ENCODE measurements around the gene SOS2. TPM values are rescaled to one million over a fixed set of nuclear protein-coding genes. Genes with fewer than 3 reads are reported as not detected.

Gene SOS2
- total RNA-seq, 1 experiment from 2014 or later, result 9.9 TPM

DNA sequence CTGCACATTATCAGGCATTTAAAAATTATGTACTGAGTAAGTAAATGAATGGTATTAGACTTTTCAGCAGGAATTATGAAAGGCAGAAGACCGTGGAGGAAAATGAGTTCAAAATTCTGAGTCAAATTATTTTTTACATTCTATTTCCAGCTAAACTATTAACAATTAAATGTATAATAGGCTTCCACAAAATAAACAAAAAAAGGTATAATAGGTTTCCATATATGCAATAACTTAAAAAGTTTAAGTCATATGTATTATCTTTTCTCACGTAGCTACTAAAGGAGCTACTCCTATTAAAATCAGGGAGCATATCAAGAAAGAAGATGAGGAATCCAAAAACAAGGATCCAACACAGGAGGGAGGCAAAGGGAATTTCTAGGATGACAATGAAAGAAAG, 103.6 kb downstream of the SOS2 start:
- Histone ChIP-seq H3K36me3 (ENCODE audit: low read depth, low read length) (no peaks in the 10 kb centered on the region), H2AFZ (ENCODE audit: low read length) (no peak overlapping the region), H3K4me1 (ENCODE audit: insufficient read depth, low read length) (no peaks in the 10 kb centered on the region), H3K9me3 (ENCODE audit: low read length) (no peaks in the 10 kb centered on the region), H3K27ac (ENCODE audit: low read length) (no peak overlapping the region), H3K9ac (ENCODE audit: low read length) (no peak overlapping the region), H3F3A (ENCODE audit: low read length, unreplicated experiment) (no peaks in the 10 kb centered on the region), H3K4me3 (ENCODE audit: low read length) (no peak overlapping the region), H3K27me3 (ENCODE audit: low read length) (no peaks in the 10 kb centered on the region), H4K20me1 (ENCODE audit: low read length) (no peaks in the 10 kb centered on the region), H3K79me2 (ENCODE audit: low read length) (no peaks in the 10 kb centered on the region), H3K9me2 (replicated peaks; ENCODE audit: low read length) (no peaks in the 10 kb centered on the region), H3K4me2 (ENCODE audit: low read length) (no peak overlapping the region)
- no peak for DNase-seq
- intact Hi-C loops (cut with micrococcal nuclease), result no loop called here
- CTCF ChIA-PET, result no interaction called here
- POLR2A ChIA-PET (ENCODE audit: unreplicated experiment), result no interaction called here
- ATAC-seq, result no peak
- no TSS peak for BruUV-seq (replicated peaks)
- TF ChIP-seq EZH2phosphoT487 (IDR thresholded peaks at IDR 0.05; ENCODE audit: borderline replicate concordance, low read length), result no peak
- TF ChIP-seq CTCF (conservative IDR thresholded peaks at IDR 0.05; ENCODE audit: low read depth, low read length), result no peak
- no peak for TF ChIP-seq EZH2 (IDR thresholded peaks at IDR 0.05; ENCODE audit: low read length, unreplicated experiment)

GRCh38 chr14:50123062-50123461, 108.3 kb downstream of the SOS2 start:
- no peaks in the 10 kb centered on the region for H3K79me2 ChIP-seq (ENCODE audit: low read length)
- H3K9me2 ChIP-seq (replicated peaks; ENCODE audit: low read length), result no peaks in the 10 kb centered on the region
- ATAC-seq (no peak), DNase-seq (no peak)
- no peaks in the 10 kb centered on the region for H3F3A ChIP-seq (ENCODE audit: low read length, unreplicated experiment)
- H3K27me3 ChIP-seq (ENCODE audit: low read length), result no peaks in the 10 kb centered on the region
- ChIA-PET CTCF (no interaction called here), POLR2A (ENCODE audit: unreplicated experiment) (interaction anchor here (0.6 kb wide), 1 partner anchor 29 kb away, joined by 12 read pairs; no protein-coding TSS in a partner anchor)
- no TSS peak for BruUV-seq (replicated peaks)
- H3K4me3 ChIP-seq (ENCODE audit: low read length), result no peak overlapping the region
- intact Hi-C loops (cut with micrococcal nuclease), result no loop called here
- H2AFZ ChIP-seq (ENCODE audit: low read length), result no peak overlapping the region
- no peaks in the 10 kb centered on the region for H4K20me1 ChIP-seq (ENCODE audit: low read length)
- no peaks in the 10 kb centered on the region for H3K4me1 ChIP-seq (ENCODE audit: insufficient read depth, low read length)
- no peak overlapping the region for H3K9ac ChIP-seq (ENCODE audit: low read length)
- TF ChIP-seq EZH2phosphoT487 (IDR thresholded peaks at IDR 0.05; ENCODE audit: borderline replicate concordance, low read length), result no peak
- no peak for TF ChIP-seq CTCF (conservative IDR thresholded peaks at IDR 0.05; ENCODE audit: low read depth, low read length)
- TF ChIP-seq EZH2 (IDR thresholded peaks at IDR 0.05; ENCODE audit: low read length, unreplicated experiment), result no peak
- no peaks in the 10 kb centered on the region for H3K9me3 ChIP-seq (ENCODE audit: low read length)
- no peak overlapping the region for H3K27ac ChIP-seq (ENCODE audit: low read length)
- H3K36me3 ChIP-seq (ENCODE audit: low read depth, low read length), result no peaks in the 10 kb centered on the region
- H3K4me2 ChIP-seq (ENCODE audit: low read length), result no peak overlapping the region

DNA sequence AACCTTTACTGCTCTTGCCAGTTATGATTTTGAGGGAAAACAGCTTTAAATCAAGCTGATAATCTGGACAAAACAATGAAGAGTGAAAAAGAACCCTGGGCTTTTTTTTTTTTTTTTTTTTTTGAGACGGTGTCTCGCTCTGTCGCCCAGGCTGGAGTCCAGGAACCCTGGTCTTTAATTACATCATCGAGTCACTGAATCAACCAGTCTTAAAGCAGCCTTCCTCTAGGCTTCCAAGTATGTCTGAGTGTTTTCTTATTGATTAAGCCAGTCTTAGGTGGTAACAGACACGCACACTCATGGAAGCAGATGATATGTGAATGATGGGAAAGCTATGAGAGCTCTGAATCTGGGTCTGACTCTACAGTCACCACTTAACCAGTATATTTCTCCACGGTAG, 109.1 kb downstream of the SOS2 start:
- no peak for DNase-seq
- no TSS peak for BruUV-seq (replicated peaks)
- intact Hi-C loops (cut with micrococcal nuclease), result no loop called here
- H3K27ac ChIP-seq (ENCODE audit: low read length), result no peak overlapping the region
- TF ChIP-seq EZH2 (IDR thresholded peaks at IDR 0.05; ENCODE audit: low read length, unreplicated experiment) (no peak), EZH2phosphoT487 (IDR thresholded peaks at IDR 0.05; ENCODE audit: borderline replicate concordance, low read length) (no peak), CTCF (conservative IDR thresholded peaks at IDR 0.05; ENCODE audit: low read depth, low read length) (no peak)
- ChIA-PET CTCF (interaction anchor here (0.6 kb wide), 1 partner anchor 220 kb away, joined by 6 read pairs; no protein-coding TSS in a partner anchor), POLR2A (ENCODE audit: unreplicated experiment) (no interaction called here)
- H3K4me1 ChIP-seq (ENCODE audit: insufficient read depth, low read length), result no peaks in the 10 kb centered on the region
- no peaks in the 10 kb centered on the region for H3K79me2 ChIP-seq (ENCODE audit: low read length)
- H3K27me3 ChIP-seq (ENCODE audit: low read length), result no peaks in the 10 kb centered on the region
- H2AFZ ChIP-seq (ENCODE audit: low read length), result no peak overlapping the region
- no peak overlapping the region for H3K4me2 ChIP-seq (ENCODE audit: low read length)
- H3K36me3 ChIP-seq (ENCODE audit: low read depth, low read length), result no peaks in the 10 kb centered on the region
- no peaks in the 10 kb centered on the region for H4K20me1 ChIP-seq (ENCODE audit: low read length)
- H3F3A ChIP-seq (ENCODE audit: low read length, unreplicated experiment), result no peaks in the 10 kb centered on the region
- H3K4me3 ChIP-seq (ENCODE audit: low read length), result no peak overlapping the region
- no peak for ATAC-seq
- no peaks in the 10 kb centered on the region for H3K9me2 ChIP-seq (replicated peaks; ENCODE audit: low read length)
- H3K9me3 ChIP-seq (ENCODE audit: low read length), result no peaks in the 10 kb centered on the region
- H3K9ac ChIP-seq (ENCODE audit: low read length), result no peak overlapping the region

All from PC-3 (cell line).